ENCODE data around the gene OR6X1. TPM values are rescaled to one million over a fixed set of nuclear protein-coding genes. Genes with fewer than 3 reads are reported as not detected.

The OR6X1 gene
- total and polyA plus RNA-seq, 2 donors (not counting 1 experiment from before 2014, with no cell fraction given), result not detected

- Histone ChIP-seq H2AFZ (ENCODE audit: insufficient read depth, low read depth, low read length, poor library complexity, severe bottlenecking) (no peak overlapping the region), H3K9ac (ENCODE audit: low read length) (no peak overlapping the region), H3K27ac (ENCODE audit: low read length in 2 of 2) (no peak overlapping the region), H3K27me3 (replicated peaks in 1 of 4; ENCODE audit: control extremely low read depth in 1 of 4, control insufficient read depth in 3 of 4, insufficient read depth in 4 of 4, low read length in 3 of 4) (peaks cover 0 to 3% (median 0%) of the 10 kb centered on the region in 4 experiments), H3K4me1 (ENCODE audit: control insufficient read depth in 2 of 2, insufficient read depth in 2 of 2, low read length in 2 of 2) (no peaks in the 10 kb centered on the region), H3K4me3 (ENCODE audit: control extremely low read depth in 1 of 5, extremely low read depth in 1 of 5, insufficient read depth in 1 of 5, low read depth in 2 of 5, low read length in 4 of 5) (no peak overlapping the region), H3K79me2 (ENCODE audit: control insufficient read depth, insufficient read depth, low read length) (no peaks in the 10 kb centered on the region), H3K9me3 (ENCODE audit: control extremely low read depth in 1 of 3, control insufficient read depth in 2 of 3, insufficient read depth in 1 of 3, low read length in 2 of 3) (no peaks in the 10 kb centered on the region), H3K36me3 (replicated peaks in 1 of 2; ENCODE audit: control extremely low read depth in 1 of 2, control insufficient read depth in 1 of 2, extremely low read depth in 1 of 2, insufficient read depth in 2 of 2, low read length in 1 of 2) (no peaks in the 10 kb centered on the region), H4K20me1 (ENCODE audit: control insufficient read depth, insufficient read depth, low read length, poor library complexity, severe bottlenecking) (no peaks in the 10 kb centered on the region), H3K4me2 (replicated peaks; ENCODE audit: low read depth, low read length, poor library complexity, severe bottlenecking) (no peak overlapping the region)
- WGBS (ENCODE audit: insufficient coverage), result no CpG with 5 or more reads among the region's 1 CpG
- ATAC-seq (ENCODE audit: low read depth) (no peak), DNase-seq (no peak)
- ChIA-PET POLR2A (no interaction called here), CTCF (no interaction called here)
- Mint-ChIP-seq H3K4me3 (no peak overlapping the region), H3K4me1 (no peaks in the 10 kb centered on the region), H3K9me3 (ENCODE audit: insufficient read depth) (peaks cover 2% of the 10 kb centered on the region), H3K27ac (no peak overlapping the region), H3K27me3 (peaks cover 5% of the 10 kb centered on the region)
- intact Hi-C loops (cut with micrococcal nuclease), result no loop called here
- TF ChIP-seq EZH2 (IDR thresholded peaks at IDR 0.05; ENCODE audit: borderline replicate concordance, insufficient read depth, low read depth, low read length, poor library complexity, severe bottlenecking) (no peak), CTCF (IDR thresholded peaks at IDR 0.05) (no peak)
These were observed 21.0 kb upstream of the OR6X1 start for GRCh38 chr11:123775289-123775688.

- no peaks in the 10 kb centered on the region for H3K9me3 ChIP-seq (ENCODE audit: control extremely low read depth in 1 of 3, control insufficient read depth in 2 of 3, insufficient read depth in 1 of 3, low read length in 2 of 3)
- TF ChIP-seq EZH2 (IDR thresholded peaks at IDR 0.05; ENCODE audit: borderline replicate concordance, insufficient read depth, low read depth, low read length, poor library complexity, severe bottlenecking) (no peak), CTCF (IDR thresholded peaks at IDR 0.05) (no peak)
- H3K4me3 Mint-ChIP-seq, result no peak overlapping the region
- H3K4me2 ChIP-seq (replicated peaks; ENCODE audit: low read depth, low read length, poor library complexity, severe bottlenecking), result no peak overlapping the region
- H3K27me3 Mint-ChIP-seq, result peaks cover 2% of the 10 kb centered on the region
- H3K27ac Mint-ChIP-seq, result no peak overlapping the region
- no peak overlapping the region for H3K27ac ChIP-seq (ENCODE audit: low read length in 2 of 2)
- no peaks in the 10 kb centered on the region for H4K20me1 ChIP-seq (ENCODE audit: control insufficient read depth, insufficient read depth, low read length, poor library complexity, severe bottlenecking)
- H3K27me3 ChIP-seq (replicated peaks in 1 of 4; ENCODE audit: control extremely low read depth in 1 of 4, control insufficient read depth in 3 of 4, insufficient read depth in 4 of 4, low read length in 3 of 4), result peaks cover 0 to 3% (median 0%) of the 10 kb centered on the region in 4 experiments
- H3K4me1 ChIP-seq (ENCODE audit: control insufficient read depth in 2 of 2, insufficient read depth in 2 of 2, low read length in 2 of 2), result no peaks in the 10 kb centered on the region
- H3K4me1 Mint-ChIP-seq, result no peaks in the 10 kb centered on the region
- ATAC-seq (ENCODE audit: low read depth) (no peak), DNase-seq (no peak)
- no CpG with 5 or more reads among the region's 1 CpG for WGBS (ENCODE audit: insufficient coverage)
- H3K79me2 ChIP-seq (ENCODE audit: control insufficient read depth, insufficient read depth, low read length), result no peaks in the 10 kb centered on the region
- ChIA-PET POLR2A (no interaction called here), CTCF (no interaction called here)
- H3K4me3 ChIP-seq (ENCODE audit: control extremely low read depth in 1 of 5, extremely low read depth in 1 of 5, insufficient read depth in 1 of 5, low read depth in 2 of 5, low read length in 4 of 5), result no peak overlapping the region
- intact Hi-C loops (cut with micrococcal nuclease), result no loop called here
- H3K9ac ChIP-seq (ENCODE audit: low read length), result no peak overlapping the region
- peaks cover 2% of the 10 kb centered on the region for H3K9me3 Mint-ChIP-seq (ENCODE audit: insufficient read depth)
- H3K36me3 ChIP-seq (replicated peaks in 1 of 2; ENCODE audit: control extremely low read depth in 1 of 2, control insufficient read depth in 1 of 2, extremely low read depth in 1 of 2, insufficient read depth in 2 of 2, low read length in 1 of 2), result no peaks in the 10 kb centered on the region
- no peak overlapping the region for H2AFZ ChIP-seq (ENCODE audit: insufficient read depth, low read depth, low read length, poor library complexity, severe bottlenecking)
These were observed 19.6 kb upstream of the OR6X1 start for GRCh38 chr11:123773959-123774358.

Data from B cell (primary cell).